B cell (primary cell): ENCODE results near the gene OTUD6A.

Experiments
- EZH2 ChIP-seq: IDR thresholded peaks from 2 replicates; pipeline ENCODE4 v1.6.1; 2012; ENCODE audit warnings: borderline replicate concordance, low read depth, mild to moderate bottlenecking, moderate library complexity, low read length; ENCODE audit not compliant: insufficient read depth, poor library complexity, severe bottlenecking
- TF ChIP-seq, protein P1 (sequence below): fragments of 200-600 bp; IDR thresholded peaks from one replicate; pipeline ENCODE4 v1.8.0; 2022; ENCODE audit warnings: antibody characterized with exemption, mild to moderate bottlenecking

GRCh38 chrX:70038515-70038914 is 23.7 kb upstream of the OTUD6A start:
- TF ChIP-seq, protein P1, sequence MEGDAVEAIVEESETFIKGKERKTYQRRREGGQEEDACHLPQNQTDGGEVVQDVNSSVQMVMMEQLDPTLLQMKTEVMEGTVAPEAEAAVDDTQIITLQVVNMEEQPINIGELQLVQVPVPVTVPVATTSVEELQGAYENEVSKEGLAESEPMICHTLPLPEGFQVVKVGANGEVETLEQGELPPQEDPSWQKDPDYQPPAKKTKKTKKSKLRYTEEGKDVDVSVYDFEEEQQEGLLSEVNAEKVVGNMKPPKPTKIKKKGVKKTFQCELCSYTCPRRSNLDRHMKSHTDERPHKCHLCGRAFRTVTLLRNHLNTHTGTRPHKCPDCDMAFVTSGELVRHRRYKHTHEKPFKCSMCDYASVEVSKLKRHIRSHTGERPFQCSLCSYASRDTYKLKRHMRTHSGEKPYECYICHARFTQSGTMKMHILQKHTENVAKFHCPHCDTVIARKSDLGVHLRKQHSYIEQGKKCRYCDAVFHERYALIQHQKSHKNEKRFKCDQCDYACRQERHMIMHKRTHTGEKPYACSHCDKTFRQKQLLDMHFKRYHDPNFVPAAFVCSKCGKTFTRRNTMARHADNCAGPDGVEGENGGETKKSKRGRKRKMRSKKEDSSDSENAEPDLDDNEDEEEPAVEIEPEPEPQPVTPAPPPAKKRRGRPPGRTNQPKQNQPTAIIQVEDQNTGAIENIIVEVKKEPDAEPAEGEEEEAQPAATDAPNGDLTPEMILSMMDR = no peak
- TF ChIP-seq EZH2 = no peak
